HT1080 (cell line): Measurements from ENCODE around the gene TMEM63B. TPM values are rescaled to one million over a fixed set of nuclear protein-coding genes. Genes with fewer than 3 reads are reported as not detected.
"Not testable (repeated sequence)": the region's sequence is repeated elsewhere in the genome, so short reads cannot be mapped to it uniquely, and the experiment has no call there.

Source experiments
- DNase-seq: peaks from one replicate; pipeline ENCODE4 v3.0.0-alpha.2; 2015; ENCODE audit warnings: low read depth
- total RNA-seq: library from RNA; depleted of rRNA; stranded (reverse); fragments of >200 nt; shearing (Covaris generic); gene quantifications from 2 replicates; pipeline ENCODE4 v1.2.3, GENCODE V29; 2014

Gene TMEM63B
- total RNA-seq, 1 experiment from 2014 or later: 19.1 TPM

DNA sequence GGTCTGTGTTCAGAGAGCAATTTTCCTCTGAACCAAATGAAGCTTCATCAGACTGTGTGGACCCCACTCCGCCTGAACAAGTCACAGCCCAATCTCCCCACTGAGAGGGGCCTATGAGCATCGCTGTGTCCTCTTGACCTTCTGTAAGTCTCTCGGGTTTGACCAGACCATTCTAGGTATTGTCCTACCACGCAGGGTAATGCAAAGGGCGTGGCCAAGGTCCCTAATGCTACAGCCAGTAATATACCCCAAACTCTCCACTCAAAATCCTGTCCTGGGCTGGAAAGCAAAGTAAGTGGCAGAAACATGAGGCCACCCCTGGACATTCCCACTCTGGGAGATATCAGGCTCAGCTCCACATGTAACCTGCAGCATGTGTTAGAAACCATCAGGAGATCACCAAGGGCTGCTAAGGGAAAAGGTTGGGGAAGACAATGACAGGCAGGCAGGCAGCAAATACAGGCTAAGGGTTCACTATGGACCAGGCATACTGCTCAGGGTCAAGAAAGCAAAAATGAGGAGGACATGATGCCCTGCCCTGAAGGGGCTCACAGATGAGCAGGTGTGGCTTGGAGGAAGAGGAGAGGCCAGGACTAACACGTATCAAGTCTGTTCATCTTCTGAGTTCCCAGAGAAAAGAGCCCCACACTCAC, 33.5 kb upstream of the TMEM63B start:
- no peak for DNase-seq

DNA sequence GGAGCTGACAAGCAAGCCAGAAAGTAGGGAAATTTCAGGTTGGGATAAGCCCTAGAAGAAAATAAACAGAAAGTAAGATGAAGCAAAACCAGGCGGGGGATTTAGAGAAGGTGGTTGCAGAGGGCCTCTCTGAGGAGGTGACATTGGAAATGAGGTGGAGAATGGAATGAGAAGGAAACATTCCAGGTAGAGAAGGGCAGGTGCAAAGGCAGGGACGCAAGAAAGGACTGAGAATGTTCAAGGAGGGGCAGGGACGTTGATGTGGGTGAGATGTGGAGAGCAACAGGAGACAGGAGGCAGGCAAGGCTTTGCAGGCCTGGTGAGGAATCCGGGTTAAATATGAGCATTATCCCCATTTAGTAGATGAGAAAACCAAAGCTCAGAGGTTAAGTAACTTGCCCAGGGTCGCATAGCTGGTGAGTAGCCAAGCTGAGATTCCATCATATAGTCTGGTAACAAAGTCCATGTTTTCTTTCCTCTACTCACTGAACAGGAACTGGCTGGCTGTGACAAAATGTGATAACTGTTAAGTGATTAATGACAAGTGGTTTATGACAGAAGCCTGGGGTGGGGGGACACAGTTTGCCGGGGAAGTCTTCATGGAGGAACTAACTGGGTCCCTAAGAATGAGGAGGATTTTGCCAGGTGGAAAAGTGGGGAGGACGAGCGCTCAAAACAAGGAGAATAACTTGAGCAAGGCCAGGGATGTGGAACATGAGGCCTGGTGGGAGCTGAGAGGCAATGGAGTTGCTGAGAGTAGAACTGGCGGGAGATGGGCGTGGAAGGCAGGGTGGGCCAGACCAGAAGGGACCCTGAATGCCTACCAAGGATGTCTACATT, 32.7 kb upstream of the TMEM63B start:
- no peak for DNase-seq

DNA sequence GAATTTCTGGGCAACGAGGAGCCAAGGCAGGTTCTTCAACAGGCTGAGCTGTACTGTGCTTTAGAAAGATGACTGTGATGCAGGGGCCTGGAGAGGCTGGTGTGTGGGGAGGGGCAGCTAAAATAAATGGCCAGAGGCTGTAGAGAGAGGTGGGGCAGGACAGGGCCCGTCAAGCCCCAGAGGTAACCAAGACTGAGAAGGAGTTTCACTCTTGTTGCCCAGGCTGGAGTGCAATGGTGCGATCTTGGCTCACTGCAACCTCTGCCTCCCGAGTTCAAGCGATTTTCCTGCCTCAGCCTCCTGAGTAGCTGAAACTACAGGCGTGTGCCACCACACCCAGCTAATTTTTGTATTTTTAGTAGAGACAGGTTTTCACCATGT, 32.1 kb upstream of the TMEM63B start:
- not testable (repeated sequence) for DNase-seq

DNA sequence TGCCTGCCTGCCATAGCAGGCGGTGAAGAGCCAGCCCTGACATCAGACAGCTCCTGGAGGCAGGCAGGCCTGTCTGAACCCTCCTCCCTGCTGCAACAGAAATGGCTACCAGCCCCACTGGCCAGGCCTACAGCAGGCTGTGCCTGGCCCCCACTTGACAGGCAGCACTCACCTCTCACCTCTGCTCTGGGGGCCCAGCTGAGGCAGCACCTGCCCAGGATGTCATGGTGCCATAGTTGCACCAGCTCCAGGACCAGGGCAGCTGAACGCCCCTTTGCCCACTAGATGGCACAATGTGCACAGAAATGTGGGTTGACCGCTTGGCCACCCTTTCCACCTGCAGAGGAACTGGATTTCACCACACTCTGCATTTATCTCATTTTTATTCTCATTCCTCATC, 30.7 kb upstream of the TMEM63B start:
- DNase-seq: peak; percentile 68

DNA sequence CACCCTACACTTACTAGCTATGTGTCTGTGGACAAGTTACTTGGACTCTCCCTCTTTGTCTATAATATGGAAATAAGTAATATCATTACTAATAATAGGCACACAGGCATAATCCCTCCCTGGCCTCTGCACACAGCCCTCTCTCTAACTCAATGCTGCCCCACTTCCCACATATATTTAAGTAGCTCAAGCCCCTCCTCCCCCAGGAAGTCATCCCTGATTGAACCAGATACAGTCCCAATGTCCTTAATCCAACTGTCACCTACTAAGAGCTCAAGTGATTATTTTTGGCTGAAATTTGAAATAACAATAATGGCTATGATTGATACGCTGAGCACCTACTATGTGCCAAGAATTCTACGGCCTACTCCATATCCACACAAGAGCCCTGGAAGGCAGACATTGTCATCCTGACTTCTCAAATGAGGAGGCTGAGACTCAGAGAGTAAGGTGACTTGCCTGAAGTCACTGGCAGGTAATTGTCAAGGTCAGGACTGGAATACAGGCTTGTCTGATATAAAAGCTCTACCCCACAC, 29.5 kb upstream of the TMEM63B start:
- no peak for DNase-seq

DNA sequence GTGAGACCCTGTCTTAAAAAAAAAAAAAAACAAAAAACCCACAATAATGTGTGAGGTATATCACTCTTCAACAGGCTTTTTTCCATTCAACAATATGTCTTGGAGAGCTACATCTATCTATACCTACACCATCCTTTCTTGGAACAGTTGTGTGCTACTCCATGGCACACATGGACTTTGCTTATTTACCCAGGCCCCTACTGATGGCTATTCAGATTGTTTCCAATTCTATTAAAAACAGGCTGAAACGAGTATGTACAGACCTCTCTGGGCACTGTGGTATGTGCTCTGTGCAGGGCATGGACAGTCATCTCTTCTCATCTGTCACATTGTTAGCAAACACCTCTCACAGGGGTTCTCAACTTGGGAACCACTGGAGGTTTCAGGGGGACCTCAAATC, 28.2 kb upstream of the TMEM63B start:
- no peak for DNase-seq

DNA sequence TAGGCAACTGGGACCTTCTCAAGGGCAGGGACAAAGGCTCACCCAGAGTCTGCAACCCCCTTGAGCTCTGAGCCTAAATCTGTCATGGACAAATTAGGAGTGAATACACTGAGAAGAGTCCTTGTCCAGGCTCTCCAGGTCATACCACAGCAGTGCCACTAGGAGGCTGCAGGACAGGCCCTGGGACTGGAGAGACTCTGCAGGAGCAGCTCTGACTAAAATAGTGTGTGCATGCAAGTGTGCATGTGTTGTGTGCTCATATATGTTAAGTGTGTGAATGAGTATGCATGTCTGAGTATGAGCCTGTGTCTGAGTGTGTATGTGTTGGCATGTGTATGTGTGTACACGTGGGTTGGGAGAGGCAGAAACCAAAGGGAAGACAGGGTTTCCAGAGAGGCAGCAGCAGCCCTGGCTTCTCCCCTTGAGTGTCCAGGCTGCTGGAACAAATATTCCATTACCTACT, 27.2 kb upstream of the TMEM63B start:
- no peak for DNase-seq

DNA sequence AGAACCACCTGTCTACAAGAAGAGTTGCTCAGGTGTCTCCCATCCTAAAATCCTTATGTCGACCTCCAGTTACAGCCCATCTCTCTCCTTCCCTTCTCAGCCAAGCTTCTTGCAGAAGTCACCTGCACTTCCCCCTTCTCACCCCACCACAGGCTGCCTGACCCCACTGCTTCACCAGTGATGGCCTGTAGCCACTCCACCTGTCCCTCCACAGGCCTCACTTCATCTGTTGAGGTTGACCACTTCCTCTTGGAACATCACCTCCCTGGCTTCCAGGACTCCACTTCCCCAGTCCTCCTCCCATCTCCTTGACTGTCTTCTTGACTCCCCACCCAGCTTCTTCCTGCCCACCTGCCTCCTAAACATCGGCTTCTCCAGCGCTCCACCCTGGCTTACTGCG, 25.5 kb upstream of the TMEM63B start:
- no peak for DNase-seq

DNA sequence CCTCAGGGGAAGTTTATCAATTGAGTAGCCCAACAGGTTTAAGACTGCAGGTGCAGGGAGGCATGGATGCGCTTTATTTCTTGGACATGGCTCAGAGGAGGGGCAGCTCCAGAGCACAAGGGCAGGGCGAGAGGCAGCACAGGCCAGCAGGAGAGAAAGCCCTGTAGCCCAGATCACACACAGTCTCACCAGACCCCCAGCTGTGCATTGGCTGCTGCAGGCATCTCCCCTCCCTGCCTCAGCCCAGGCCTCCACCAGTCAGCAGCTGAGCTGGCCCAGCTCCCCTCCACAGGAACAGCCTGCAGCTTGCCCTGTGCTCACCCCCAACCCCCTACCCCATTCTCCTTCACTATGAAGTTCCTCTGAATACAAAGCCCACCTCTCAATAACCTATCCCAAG, 24.8 kb upstream of the TMEM63B start:
- DNase-seq: no peak

DNA sequence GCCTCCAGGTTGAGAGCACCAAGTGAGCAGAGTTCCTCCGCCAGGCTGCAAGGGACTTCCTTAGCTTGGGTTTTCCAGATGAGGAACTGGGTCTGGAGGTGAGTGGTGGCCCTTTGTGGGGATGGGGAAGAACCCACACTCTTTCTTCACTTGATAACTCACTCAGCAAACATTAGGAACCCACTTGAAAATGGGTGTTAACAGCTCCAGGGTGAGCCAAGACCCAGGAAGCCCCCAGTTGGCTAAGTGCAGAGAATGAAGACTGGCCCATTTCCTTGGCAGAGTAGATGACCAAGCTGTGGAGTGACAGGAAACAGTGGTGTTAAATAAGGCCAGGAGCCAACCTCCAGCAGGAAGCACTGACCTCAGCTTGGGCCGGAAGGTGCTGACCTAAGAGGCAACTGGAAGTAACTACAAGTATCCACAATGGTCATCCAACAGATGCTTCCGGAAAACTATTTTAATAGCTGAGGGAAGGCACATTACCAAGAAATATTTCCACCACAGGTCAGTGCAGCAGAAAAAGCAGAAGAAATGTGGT, 22.8 kb upstream of the TMEM63B start:
- DNase-seq: no peak

DNA sequence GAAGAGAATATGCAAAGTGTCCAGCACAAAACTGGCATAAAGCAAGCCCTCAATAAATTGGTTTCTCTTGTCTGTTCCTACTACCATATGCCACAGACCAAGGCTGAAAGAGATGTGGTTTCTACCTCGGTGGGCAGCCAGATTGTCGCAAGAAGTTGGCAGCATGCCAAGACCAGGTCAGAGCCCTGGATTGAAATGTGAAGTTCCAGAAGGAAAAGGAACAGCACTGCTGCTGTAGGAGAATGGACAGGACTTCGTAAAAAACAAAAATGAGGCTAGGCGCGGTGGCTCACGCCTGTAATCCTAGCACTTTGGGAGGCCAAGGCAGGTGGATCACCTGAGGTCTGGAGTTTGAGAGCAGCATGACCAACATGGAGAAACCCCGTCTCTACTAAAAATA, 22.2 kb upstream of the TMEM63B start:
- DNase-seq: no peak

DNA sequence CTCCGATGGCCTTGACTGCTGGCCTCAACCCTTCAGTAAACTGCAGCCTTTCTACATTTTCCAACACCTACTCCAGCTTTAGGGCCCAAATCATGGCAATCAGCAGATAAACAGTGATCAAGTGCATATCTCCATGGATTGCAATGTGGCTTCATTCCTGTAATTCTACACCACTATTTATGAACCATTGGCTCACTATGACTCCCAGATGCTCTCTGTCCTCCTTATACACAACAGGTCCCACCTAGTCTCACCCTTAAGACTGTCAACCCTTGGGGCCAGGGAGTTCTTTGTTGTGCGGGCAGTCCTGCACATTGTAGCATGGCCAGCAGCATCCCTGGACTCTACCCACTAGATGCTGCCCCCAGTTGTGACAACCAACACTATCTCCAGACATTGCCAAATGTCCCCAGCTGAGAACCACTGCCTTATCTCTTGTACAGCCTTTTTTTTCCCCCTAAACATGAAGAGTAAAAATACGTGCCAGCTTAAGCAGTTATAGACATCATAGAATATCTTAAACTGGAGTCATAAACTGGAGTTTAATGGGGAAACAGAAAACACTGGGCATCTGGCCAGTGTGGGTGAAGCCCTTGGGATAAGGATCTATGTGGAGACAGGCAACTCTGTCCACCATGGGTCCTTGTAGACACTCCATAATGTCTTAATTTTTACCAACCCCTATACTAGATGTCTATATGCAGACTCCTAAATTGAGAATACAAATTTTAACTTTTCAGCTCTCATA, 21.2 kb upstream of the TMEM63B start:
- DNase-seq: no peak

DNA sequence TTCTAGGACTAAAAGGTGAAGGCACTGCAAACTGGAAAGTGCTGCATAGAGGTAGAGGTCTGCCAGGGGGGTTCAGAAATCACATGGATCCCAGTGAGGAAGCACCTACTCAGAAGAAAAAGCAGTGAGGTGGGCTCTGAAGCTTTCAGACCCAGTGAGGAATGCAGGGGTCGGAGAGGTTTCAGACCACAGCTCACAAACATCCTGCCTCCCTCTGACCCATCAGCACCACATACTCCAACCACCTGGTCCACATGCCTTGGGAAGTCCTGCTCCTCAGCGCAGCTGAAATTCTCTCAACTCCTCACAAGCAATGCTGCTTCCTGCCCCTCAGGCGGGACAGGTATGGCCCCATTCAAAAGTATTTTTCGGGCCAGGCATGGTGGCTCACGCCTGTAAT, 20.3 kb upstream of the TMEM63B start:
- no peak for DNase-seq

DNA sequence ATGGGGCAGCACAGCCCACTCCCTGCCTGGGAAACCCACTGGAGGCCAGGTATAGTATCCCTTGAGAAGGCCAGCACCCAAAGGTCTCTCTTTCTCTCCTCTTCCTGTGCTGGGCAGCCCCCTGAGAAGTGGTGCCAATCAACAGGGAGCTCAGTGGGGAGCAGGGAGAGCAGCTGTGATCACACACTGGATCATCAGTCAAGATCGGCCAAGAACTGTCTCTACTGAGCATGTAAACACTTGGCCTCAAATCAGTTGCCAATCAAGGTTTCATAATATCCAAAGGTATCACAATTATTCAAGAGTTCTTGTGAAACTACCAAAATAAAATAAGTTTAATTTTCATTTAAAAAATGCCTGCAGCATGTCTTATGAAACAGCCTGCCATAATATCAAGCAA, 18.9 kb upstream of the TMEM63B start:
- no peak for DNase-seq

DNA sequence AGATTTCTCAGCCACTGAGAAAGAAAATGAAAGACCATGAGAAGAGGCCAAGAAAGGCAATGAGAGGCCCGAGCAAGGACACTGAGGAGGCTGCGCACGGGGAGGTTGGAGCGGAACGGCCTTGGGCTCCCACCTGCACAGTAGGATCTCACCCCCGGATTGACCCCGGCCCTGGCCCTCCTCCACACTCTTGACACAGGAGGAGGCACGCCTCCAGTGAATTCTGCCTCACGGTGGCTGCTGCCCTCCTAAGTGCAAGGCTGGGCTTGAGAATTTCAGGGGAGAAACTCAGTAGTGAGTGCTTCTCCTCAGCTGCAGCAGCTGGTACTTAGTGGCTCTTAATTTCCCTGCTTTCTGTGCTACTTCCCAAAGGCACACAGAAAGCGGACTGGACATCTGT, 18.1 kb upstream of the TMEM63B start:
- DNase-seq: no peak

DNA sequence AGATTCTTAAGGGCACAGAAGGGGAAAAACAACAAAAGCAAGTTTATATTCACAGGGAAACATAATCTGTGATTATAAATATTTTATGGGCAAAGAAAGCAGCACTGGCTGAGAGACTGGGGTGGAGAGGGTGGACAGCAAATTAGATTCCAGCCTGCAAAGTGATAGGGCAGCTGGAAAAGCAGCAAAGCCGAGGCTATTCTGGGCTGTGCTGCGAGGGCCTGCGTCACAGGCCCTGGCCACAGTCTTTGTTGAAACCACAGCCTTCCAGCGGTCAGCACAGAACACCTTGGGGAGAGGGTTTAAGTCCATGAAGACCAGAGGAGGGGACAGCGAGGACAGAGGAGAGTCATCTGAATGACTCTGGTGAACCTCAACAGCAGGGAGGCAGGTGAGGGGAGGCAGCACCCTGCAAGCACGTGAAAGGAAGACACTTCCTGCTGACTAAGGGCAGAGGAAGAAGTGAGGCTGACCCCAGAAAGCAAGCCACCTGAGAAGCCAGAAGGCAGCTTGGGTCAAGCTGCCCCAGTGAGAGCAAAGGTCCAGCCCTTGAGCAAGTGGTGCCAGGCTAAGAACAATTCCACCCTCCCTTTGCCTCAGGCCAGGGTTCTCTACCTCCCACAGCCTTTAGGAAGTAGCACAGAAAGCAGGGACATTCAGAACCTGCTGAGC, 17.2 kb upstream of the TMEM63B start:
- DNase-seq: no peak

DNA sequence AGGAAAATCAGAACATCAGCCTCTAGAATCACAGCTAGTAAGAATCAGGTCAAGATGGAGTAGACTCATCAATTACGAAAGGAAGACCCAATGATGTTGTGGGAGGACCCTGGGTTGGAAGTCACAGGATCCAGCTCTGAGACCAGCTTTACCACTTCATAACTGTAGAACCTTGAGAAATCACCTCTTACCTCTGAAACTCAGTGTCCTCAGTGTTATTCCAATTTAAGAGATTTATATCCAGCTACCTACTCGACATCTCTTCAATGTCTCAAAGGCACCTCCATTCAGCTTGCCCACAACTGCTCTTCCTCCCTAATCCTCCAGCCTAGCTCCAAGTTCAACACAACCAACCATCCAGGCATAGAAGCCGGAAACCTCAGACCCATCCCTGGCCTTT, 16.4 kb upstream of the TMEM63B start:
- no peak for DNase-seq

DNA sequence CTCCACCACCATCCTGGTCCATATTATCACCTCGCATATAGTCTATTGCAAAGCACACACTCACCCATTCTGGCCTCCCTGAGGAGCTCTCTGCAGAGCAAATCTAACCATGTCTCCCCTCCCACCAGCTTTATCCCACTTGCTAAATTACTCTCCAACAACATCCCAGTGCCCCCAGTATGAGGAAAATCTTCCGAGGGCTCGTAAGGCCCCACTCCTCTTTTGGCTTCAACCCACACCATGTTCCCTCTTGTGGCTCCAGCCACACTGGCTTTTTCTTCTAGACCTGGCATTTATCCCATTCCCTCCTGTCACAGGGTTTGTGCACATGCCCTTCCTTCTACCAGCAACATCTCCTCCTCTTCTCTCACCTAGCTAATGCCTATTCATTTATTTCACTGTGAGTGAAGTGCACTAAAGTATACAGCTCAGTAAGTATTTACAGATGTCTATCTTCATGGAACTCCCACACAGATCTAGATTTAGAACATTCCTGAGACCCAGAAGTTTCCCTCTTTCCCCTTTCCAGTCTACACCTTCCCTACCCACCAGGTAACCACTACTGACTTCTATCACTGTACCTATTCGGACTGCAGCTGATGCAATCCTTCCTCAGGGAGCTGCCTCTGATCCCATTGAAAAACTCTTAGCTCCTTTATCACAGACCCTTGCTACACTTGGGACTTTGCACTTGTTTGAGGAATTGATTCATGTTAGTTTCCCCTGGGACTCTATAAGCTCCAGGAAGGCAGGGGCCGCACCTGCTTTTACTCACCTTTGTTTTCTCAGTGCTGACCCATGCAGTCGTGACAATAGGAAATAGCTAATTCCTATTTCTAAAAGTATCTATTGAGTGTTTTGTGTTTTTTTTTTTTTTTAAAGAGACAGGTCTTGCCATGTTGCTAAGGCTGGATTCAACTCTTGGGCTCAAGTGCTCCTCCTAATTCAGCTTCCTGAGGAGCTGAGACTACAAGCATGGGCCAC, 15.6 kb upstream of the TMEM63B start:
- DNase-seq: no peak

DNA sequence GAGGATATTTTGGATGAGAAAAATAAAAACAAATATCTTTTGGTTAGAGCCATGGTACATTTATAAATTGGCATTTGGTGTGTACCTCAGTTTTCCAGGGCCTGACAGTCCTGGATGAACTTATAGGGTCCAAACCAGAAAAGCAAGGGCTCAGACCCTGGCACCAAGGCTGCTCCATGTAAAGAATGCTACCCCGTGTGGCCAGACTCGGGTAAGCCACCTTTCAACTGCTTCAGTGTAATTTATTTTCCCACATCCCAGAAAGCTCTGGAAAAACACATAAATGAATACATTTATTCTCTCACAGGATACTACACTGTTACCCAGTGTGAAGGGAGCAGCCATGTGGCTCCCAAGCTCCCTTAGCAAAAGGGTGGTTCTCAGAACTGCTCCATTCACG, 13.9 kb upstream of the TMEM63B start:
- DNase-seq: no peak

DNA sequence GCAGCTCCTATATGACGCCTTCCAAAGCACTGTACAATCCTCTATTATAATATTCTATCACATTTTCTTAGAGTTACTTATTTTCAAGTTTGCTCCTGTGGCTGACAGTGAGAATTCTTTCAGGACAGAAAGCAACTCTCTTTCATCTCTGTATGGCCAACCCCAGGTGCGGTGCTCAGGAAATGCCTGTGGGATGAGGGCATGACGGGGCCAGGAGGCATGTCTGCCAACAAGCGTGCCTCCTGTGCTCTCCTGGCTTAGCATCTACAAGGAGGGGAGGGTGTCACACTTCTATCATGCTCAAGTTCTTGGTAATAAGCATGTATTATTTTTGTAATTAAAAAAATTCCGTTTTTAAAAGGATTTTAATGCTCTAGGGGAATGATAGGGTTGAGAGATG, 11.5 kb upstream of the TMEM63B start:
- DNase-seq: peak; percentile 90
